D721Med (cell line): ENCODE results near the gene CDH26.

Experiments
- DNase-seq: peaks from one replicate; pipeline ENCODE4 v3.0.0; 2011; ENCODE audit warnings: low spot score; ENCODE audit not compliant: insufficient read length
- FAIRE-seq: peaks from 2 replicates; lab custom pipeline; 2011; peaks lifted over from hg19 to GRCh38; lab: Jason Lieb, UNC
- CTCF ChIP-seq: IDR thresholded peaks from 2 replicates; pipeline ENCODE4 v1.5.1; 2012; ENCODE audit warnings: mild to moderate bottlenecking, control low read depth; ENCODE audit not compliant: insufficient read depth; ENCODE audit errors: missing control alignments

Gene CDH26

GRCh38 chr20:60063048-60063451, 104.8 kb downstream of the CDH26 start:
- no peak for DNase-seq
- FAIRE-seq: no peak
- no peak for TF ChIP-seq CTCF

- no peak for FAIRE-seq
- TF ChIP-seq CTCF: no peak
Observed at GRCh38 chr20:60063739-60064380, 105.6 kb downstream of the CDH26 start.

More at GRCh38 chr20:60063739-60064380, 105.6 kb downstream of the CDH26 start:
- no peak for DNase-seq
